Adipocyte (in vitro differentiated cells): Measurements from ENCODE around the gene MSANTD3.
A peak's percentile ranks its signal among the peaks of the same experiment; 100 is the strongest.

Source experiments
- DNase-seq: peaks from one replicate; pipeline ENCODE4 v3.0.0-alpha.2; 2015; ENCODE audit warnings: low read depth
- H3K27me3 ChIP-seq: replicated peaks from 2 replicates; pipeline ENCODE4 v1.7.0; 2013; ENCODE audit warnings: mild to moderate bottlenecking, low read length, moderate library complexity; ENCODE audit not compliant: control insufficient read depth, insufficient read depth
- H3K36me3 ChIP-seq: 2 replicates; pipeline ENCODE4 v1.7.0; 2013; ENCODE audit warnings: low read length, mild to moderate bottlenecking, moderate library complexity; ENCODE audit not compliant: control insufficient read depth, insufficient read depth, severe bottlenecking
- H3K4me1 ChIP-seq: 2 replicates; pipeline ENCODE4 v1.7.0; 2013; ENCODE audit warnings: mild to moderate bottlenecking, low read length, moderate library complexity; ENCODE audit not compliant: control insufficient read depth, insufficient read depth
- H3K4me3 ChIP-seq: 2 replicates; pipeline ENCODE4 v1.7.0; 2013; ENCODE audit warnings: mild to moderate bottlenecking, low read length, moderate library complexity
- H3K9ac ChIP-seq: 2 replicates; pipeline ENCODE4 v1.7.0; 2013; ENCODE audit warnings: mild to moderate bottlenecking, low read length, moderate library complexity
- H3K9me3 ChIP-seq: 2 replicates; pipeline ENCODE4 v1.7.0; 2013; ENCODE audit warnings: mild to moderate bottlenecking, low read length, moderate library complexity; ENCODE audit not compliant: control insufficient read depth

MSANTD3 gene

GRCh38 chr9:100489836-100490235 is 62.9 kb downstream of the MSANTD3 start:
- Histone ChIP-seq H3K9me3 (no peaks in the 10 kb centered on the region), H3K4me3 (no peak overlapping the region), H3K4me1 (peaks cover 3% of the 10 kb centered on the region), H3K9ac (no peak overlapping the region), H3K36me3 (no peaks in the 10 kb centered on the region), H3K27me3 (no peaks in the 10 kb centered on the region)
- DNase-seq = no peak

DNA sequence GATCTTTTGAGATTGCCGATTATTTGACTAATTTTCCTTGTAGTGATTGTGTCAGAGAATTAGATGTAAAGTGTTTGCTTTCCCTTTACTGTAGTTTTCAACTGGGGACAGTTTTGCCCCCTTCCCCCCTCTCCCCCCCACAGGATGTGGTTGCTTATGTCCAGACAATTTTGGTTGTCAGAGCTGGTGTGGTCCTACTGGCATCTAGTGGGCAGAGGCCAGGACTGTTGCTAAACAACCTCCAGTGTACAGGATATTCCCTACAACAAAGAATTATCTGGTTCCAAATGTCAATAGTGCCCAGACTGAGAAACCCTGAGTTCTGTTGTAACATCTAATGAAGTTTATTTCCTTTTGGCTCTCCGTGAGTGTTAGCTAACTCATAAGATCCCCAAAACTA is 66.0 kb downstream of the MSANTD3 start:
- Histone ChIP-seq H3K27me3 (no peaks in the 10 kb centered on the region), H3K9me3 (no peaks in the 10 kb centered on the region), H3K9ac (no peak overlapping the region), H3K4me3 (no peak overlapping the region), H3K36me3 (no peaks in the 10 kb centered on the region), H3K4me1 (peaks cover 3% of the 10 kb centered on the region)
- DNase-seq = peak; percentile 38

DNA sequence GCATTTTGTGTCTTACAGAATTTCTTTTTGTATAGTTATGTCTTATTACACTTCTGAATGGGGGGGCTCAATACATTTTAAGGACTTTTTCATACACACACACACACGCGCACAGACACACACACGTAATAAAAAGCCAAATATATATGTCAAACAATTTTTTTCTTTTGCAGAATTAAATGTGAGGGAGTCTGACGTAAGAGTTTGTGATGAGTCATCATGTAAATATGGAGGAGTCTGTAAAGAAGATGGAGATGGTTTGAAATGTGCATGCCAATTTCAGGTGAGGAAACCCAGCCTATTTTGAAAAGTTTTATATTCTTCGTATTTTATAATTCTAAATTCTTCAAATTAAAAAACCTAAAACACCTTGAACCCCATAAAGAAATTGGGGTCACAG is 71.6 kb downstream of the MSANTD3 start:
- peak; percentile 16 for DNase-seq
- H3K9ac ChIP-seq = no peak overlapping the region
- no peaks in the 10 kb centered on the region for H3K36me3 ChIP-seq
- no peaks in the 10 kb centered on the region for H3K9me3 ChIP-seq
- no peaks in the 10 kb centered on the region for H3K27me3 ChIP-seq
- no peak overlapping the region for H3K4me3 ChIP-seq
- no peaks in the 10 kb centered on the region for H3K4me1 ChIP-seq

- H3K9ac ChIP-seq = no peak overlapping the region
- DNase-seq = no peak
- H3K4me3 ChIP-seq = no peak overlapping the region
These were observed 72.5 kb downstream of the MSANTD3 start for GRCh38 chr9:100499460-100499859.

DNA sequence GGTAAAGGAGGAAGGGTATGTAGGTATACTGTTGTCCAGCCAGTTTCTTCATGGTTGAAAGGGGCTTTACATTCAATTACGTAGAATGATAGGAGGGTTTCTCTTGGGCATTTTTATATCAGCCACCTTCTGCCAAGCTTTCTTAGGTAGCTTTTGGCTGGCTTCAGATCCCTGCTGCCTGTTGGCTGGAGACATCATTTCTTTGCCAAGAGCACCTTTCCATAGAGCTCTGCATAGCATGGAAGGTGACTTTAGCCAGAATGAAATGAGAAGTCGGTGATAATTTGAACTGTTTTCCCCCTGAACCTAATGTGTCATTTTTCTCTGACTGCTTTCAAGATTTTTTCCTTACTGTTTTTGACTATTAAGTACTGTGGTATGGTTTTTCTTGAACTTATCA is 72.9 kb downstream of the MSANTD3 start:
- DNase-seq = no peak
- Histone ChIP-seq H3K9me3 (no peaks in the 10 kb centered on the region), H3K27me3 (no peaks in the 10 kb centered on the region), H3K9ac (no peak overlapping the region), H3K4me3 (no peak overlapping the region), H3K36me3 (no peaks in the 10 kb centered on the region), H3K4me1 (no peaks in the 10 kb centered on the region)

More at GRCh38 chr9:100499460-100499859, 72.5 kb downstream of the MSANTD3 start:
- H3K4me1 ChIP-seq = no peaks in the 10 kb centered on the region
- H3K36me3 ChIP-seq = no peaks in the 10 kb centered on the region
- no peaks in the 10 kb centered on the region for H3K27me3 ChIP-seq
- no peaks in the 10 kb centered on the region for H3K9me3 ChIP-seq
